RKO (cell line): ENCODE measurements around the gene DHRS7C.
A peak's percentile ranks its signal among the peaks of the same experiment; 100 is the strongest.
"Not testable (repeated sequence)": the region's sequence is repeated elsewhere in the genome, so short reads cannot be mapped to it uniquely, and the experiment has no call there.

Source experiments
- DNase-seq: peaks from one replicate; pipeline ENCODE4 v3.0.0-alpha.2; 2016; ENCODE audit warnings: low spot score

The DHRS7C gene

DNA sequence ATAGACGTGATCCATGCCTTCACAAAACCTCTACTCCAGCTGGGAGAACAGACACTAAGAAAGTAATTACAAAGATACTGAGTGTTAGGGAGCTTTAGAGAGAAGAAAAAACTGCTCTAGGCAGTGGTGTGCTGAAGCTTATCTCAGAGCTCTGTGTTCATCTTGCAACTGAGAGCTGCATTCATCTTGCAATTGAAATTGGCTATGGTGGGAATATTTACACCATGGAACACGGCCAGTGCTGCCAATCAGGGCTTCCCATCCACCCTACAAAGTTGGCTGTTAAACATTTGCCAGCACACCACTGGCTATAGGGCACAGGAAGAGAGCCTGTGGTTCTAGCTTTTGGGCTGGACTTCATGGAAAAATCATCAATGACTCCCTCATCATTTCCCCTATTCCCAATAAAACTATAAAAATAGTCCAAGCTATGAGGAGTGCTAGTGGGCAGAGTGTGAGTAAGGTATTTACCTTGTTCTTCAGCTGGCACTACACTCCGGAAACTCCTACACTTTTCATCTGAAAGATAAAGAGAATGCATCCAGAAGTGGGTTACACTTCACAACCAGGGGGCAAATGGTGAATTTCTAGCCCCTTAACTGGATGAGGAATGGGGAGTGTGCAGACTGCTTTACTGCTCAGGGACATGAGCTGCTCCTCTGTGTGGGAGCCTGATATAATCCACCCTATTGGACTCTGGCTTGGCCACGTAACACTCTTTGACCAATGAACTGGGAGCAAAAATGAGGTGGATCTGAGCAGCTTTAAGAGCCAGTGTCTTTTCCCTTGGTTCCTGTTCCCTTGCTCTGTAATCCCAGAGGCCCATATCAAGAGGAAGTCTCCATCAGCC, 18.9 kb upstream of the DHRS7C start:
- DNase-seq = no peak

DNA sequence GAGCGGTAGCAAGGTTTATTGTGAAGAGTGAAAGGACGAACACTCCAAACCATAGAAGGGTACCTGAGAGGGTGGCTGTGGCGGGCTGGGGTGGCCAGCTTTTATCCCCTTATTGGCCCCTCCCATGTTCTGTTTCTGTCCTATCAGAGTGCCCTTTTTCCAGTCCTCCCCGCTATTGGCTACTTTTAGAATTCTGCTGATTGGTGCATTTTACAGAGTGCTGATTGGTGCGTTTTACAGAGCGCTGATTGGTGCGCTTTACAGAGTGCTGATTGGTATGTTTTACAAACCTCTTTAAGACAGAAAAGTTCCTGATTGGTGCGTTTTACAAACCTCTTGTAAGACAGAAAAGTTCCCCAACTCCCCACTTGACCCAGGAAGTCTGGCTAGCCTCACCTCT, 18.0 kb upstream of the DHRS7C start:
- no peak for DNase-seq

DNA sequence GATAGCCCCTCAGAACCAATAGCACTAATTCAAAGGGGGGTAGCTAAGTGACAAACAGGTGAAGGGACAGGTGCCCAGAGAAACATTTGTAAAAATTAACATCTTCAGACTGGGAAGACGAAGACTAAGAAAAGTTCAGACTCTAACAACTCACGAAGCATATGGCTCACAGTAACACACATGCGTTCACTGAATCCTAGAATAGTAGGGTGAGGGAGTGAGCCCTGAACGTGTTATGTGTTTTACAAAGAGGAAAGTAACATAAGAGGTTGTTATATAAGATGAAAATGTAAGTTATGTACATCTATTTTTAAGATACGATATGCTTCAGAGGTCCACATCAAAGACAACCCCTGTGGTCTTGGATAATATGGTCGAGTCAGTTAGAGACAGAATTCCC, 15.3 kb upstream of the DHRS7C start:
- no peak for DNase-seq

DNA sequence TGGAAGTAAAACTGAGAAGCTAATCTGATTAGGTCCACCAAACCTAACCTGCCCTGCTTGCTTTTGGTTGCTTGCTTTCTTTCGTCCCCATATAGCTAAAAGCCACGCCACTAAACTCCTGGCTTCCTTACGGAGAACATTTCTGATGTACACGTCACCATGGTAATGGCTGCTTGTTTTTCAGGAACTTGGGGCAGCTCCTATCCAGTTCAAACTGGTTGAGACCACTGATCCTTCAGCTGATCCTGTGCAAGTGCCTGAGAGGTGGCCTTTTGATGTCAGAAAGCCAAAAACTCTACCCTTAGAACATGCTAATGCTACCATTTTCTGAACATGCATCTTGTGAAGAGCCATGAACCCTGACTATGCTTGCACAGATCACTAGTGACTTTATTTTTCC, 14.4 kb upstream of the DHRS7C start:
- no peak for DNase-seq

DNA sequence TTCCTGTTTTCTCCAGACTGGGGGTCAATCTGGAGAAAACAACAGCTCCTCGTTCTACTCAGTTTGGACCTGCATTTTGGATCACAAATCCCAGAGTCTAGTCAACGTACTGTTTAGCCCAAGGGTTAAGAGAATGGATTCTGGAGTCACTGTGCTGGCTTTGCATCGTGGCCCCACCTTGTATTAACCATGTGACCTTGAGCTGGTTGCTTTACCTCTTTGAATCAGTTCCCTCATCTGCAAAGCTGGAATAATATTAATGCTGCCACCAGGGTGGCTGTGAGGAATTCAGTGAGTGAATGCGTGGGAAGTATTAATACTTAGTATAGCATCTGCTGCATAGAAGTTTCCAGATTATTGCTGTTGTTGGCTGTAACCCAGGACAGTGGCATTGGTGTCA, 11.3 kb upstream of the DHRS7C start:
- DNase-seq = no peak

DNA sequence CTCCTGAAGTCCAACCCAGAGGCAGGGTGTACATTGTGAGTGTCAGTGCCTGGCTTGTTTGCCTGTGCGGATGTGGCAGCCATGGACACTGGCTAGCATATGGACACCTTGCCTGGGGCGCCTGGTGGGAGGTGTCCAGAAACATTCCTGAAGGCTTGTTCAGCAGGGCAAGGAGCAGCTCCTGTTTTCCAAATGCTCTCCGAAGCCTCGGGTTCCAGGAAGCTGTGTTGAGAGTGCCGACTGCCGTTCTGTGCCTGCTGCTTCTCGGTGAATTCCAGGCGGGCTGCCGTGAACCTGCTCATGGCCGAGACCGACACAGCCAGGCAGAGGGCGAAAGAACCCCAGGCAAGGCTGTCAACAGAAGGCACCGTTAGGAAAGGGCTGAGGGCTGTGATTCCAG, 10.9 kb upstream of the DHRS7C start:
- DNase-seq = no peak

DNA sequence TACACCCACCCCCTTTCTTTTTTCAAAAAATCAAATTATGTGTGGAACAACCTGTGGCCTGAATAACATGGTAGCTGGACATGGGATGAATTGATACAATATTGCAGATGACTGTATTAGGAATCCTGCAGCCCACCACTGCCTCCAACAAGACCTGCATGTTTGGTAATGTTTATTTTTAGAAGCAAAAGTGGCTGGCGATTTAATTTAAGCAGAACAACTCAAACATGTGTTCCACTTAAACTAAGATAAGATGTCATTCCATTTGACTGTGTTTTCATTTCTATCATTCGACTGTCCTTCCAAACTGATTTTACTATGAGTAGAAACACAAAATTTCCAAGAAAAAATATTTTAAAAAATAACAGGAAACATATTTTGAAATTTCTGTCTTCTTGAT, 10.1 kb upstream of the DHRS7C start:
- DNase-seq = no peak

DNA sequence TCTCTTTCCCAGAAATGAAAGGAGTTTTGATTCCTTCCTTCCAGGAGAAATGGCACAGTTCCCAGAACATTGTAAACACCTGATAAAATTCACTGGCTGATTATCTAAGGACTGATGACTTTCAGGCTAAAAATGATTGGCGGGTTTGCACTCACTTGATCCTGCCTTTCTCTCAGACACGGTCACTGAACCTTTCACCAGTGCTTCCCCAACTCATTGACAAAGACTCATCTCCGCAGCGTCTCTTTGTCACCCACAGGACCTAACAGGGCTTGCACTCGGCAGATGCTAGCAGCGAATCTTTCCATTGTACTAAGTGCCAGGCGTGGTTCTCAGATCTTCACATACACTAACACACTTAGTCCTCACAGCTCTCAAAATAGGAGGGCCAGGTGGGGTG, 7.3 kb upstream of the DHRS7C start:
- DNase-seq = no peak

DNA sequence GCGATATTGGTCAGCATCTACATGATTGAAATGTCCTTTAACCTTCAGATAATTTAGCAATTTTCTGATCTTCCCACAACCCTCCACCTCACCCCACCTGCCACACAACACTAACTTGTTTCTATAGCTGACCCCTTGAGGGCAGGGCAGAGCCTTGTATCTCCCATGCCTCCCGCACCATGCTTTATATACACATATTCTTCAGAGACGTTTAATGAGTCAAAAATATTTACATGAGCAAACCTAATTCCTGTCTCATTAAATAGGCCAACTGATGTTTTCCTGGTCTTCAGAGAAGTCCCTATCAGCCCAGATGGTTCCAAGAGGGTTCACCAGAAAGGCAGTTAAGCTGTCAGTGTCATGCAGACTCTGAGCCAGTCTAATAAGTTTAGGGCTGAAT, 6.6 kb upstream of the DHRS7C start:
- DNase-seq = no peak

DNA sequence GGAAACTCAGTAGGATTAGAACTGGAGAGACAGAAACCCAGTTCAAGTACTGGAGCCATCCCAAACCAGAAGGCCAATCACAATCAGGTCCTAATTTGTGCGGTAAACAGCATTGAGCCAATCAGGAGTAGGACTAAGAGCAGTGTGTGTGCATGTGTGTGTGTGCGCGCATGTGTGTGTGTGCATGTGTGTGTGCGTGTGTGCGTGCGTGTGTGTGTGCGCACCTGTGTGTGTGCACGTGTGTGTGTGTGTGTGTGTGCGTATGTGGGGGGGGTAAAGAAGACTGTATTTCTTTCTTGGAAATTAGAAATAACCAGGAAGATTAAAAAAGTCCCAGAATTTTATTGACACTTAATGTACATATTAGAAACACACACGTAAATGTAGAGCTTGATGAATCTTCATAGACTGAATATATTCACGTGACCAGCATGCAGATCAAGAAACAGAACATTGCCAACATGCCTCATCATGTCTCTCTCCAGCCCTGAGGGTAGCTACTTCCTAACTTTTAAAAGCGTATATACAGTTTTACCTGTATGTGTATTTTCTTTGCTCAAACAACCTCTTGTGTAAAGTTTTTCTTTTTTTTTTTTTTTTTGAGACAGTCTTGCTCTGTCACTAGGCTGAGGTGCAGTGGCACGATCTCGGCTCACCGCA, 919 bp upstream of the DHRS7C start:
- DNase-seq = no peak

DNA sequence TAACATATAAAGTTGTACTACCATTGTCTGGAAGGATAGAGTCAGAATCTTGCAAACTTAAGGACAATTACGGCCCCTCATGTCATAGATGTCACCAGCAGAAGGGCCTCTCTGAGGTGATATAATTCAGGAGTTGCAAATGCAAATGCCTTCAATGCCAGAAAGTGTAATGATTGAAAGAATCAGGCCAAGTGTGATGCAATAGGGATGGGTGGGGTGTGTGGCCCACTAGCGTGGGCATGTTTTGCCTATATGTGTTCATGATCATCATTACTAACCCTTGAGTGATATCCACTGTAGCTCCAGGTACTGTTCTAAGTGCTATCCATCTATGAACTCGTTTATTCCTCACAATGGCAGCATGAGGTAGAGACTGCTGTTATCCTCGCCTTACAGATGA, 1.1 kb downstream of the DHRS7C start:
- DNase-seq = no peak

DNA sequence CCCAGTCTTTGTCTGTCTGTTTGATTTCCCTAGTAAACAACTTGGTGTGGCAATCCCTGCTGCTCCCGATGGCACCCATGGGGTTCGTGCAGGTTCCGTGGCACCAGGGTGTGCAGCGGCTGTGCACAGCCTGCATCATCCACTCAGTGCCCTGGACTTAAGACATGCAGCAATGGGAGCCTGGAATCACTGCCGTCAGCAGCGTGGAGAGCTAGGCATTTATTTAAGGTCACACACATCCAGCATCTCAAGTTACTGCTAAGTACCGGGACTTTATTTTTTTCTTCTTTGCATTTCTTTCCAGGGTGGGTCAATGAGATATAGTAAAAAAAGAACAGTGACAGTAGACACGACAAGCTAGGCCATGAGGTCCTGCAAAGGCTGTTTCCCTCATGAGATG, 2.8 kb downstream of the DHRS7C start:
- DNase-seq = no peak

DNA sequence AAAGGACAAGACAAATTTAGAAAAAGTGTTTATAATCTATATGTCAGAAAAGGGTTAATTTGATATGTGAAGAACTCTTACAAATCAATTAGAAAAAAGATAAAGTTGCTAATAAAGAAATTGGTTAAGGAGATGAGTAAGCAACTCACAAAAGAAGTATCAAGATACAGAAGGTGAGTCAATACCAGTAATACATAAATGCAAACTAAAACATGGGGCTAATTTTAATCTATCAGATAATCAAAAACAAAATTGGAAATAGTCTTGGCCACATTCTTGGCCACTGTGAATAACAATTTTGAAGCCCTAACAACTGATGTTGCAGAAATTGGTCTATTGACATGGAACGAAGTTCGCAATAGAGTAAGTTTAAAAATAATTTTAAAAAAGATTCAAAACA, 6.8 kb downstream of the DHRS7C start:
- no peak for DNase-seq

DNA sequence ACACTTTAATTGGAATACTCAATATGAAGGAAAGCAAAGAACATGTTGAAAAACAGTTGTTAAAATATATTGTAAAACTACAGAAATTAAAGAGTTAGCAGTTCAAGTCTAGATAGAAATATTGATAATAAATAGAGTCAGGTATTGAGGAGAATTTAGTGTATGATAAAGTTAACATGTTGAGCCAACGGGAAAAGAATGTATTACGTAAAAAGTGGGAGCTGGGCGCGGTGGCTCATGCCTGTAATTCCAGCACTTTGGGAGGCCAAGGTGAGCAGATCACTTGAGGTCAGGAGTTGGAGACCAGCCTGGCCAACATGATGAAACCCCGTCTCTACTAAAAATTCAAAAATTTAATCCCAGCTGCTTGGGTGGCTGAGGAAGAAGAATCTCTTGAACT, 7.9 kb downstream of the DHRS7C start:
- not testable (repeated sequence) for DNase-seq

DNA sequence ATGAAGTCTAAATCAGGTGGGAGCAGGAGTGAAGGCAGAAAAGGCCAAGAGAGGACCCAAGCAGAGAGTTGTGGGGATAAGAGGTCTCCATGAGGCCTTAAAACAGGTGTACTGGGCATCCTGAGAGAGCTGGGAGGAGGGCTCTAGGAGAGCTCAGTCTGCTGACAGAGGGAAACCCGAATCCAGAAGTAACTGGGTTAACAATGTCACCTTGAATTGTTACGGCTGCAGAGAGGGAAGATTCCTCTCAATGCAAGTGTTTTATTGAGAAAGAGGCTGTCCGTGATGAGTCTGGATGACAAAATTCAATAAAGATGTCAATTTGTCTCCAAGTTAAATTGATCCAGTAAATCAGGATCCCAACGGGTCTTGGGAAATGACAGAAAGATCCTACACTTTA, 8.3 kb downstream of the DHRS7C start:
- DNase-seq = no peak

DNA sequence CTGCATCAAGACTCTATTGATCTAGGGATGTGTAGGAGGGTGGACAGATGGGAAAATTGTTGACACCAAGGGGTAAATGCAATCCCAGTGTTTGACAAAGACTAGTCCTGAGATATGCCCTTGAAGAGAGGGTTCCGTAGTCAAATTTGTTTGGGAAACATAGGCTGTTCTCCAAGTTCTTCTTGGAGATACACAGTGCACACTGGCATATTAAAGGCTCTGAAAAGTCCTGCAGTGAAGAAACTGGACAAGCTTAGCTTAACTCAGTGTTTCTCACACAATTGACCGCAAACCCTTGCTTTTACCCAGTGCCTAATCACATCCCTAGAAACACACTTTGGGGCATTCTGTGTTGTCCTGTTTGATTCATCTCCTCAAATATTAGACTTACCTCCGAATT, 10.8 kb downstream of the DHRS7C start:
- DNase-seq = no peak

DNA sequence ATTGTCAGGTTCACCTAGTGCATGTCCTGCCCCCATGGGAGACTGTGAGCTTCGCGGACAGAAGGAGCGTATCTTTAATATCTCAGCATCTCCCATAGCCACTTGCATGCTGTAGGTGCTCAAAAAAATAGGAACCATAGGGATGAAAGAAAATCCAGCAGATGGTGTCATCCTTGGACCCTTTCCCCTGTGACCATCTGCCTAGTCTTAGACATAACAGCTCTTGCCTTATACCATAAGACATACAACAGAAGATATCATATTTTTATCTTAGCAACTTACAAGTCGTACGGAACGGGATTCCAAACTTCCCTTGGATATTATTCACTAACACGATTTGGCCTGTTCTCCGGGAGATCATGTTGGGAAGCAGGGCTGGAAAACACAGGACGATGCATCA, 14.5 kb downstream of the DHRS7C start:
- no peak for DNase-seq

DNA sequence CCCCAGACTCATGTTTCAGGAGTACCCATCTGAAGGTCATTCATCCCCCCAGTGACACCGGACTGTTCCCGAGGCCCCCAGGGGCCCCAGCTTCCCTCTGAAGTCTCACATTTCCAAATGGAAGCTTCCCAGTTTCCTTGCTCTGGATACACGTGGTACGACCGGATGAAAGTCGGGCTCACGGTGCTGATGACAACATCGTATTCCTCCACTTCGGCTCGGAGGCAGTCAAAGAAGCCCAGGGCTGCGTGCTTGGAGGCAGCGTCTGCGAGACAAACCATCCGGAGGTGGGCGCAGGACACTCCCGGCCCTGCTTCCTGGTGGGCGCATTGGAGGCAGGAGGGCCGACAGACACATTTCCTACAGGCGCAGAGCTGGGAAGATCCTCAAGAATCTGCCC, 18.7 kb downstream of the DHRS7C start:
- no peak for DNase-seq

DNA sequence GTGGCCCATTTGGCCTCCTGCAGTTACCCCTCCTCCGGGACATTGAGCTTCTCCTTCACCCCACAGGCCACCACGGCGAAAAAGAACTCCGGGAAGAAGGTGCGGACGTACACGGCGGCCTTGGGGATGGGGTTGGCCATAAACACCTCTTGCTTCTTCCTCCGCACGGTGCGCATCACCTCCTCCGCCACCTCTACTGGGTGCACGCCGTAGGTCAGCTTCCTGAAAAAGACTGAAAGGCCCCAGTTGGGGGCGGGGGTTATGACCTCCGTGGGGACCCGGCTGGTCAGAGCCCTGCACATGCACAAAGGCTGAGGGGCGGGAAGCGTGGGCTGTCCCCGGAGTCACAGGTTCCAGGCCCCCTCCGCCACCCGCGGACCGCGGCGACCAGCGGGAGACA, 19.9 kb downstream of the DHRS7C start:
- no peak for DNase-seq

DNA sequence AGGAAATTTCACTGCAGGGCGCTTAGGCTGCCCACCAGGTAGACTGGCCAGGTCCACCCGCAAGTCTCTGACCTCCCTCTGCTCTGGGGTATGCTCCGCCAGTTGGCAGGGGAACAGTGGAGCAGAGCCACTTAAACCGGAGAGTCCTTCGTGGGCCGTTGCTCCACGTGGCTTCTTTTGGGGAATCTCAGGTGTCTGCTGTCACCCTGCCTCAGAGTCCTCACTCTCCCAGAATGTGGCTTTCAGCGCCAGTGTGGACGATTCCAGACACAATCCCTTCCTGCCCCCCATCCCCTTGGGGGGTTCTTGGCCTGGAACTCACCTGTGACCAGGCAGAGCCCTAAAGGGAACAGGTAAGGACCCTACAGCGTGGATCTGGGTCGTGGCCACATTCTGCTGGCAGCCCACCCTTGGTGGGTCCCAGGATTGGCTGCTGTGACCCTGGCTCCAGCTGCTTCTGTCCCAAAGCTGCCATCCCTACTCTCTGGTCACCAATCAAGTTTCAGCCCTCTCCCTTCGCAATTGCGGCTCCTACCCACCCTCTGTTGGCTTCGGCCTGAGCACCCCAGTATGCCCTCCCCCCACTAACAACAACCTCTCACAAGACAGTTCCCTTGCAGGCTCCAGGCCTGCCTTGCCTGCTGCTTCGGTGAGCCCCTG, 22.2 kb downstream of the DHRS7C start:
- no peak for DNase-seq

DNA sequence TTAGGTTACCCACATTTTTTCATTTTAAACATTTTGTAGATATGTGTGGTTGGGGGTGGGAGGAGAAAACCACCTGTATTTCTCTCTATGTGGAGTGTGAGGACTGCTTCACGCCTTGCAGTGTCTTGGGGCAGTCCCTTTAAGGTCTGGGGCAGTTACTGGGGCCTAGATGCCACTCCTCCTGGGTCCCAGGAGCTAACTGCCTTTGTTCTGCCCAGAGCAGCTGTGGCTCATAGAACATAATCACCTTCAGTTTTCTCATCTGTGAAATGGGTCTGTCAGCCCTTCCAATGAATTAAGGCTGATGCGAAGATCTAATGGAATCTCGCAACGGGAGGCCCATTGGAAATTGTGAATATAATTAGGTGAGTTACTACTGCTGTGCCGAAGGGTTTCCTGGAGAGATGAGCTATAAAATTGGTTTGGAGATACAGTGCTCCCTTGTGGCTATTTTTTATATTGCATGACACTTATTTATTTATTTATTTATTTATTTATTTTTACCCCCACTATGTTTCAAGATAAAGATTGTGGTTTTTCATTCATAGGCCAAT, 22.9 kb downstream of the DHRS7C start:
- peak; percentile 65 for DNase-seq

DNA sequence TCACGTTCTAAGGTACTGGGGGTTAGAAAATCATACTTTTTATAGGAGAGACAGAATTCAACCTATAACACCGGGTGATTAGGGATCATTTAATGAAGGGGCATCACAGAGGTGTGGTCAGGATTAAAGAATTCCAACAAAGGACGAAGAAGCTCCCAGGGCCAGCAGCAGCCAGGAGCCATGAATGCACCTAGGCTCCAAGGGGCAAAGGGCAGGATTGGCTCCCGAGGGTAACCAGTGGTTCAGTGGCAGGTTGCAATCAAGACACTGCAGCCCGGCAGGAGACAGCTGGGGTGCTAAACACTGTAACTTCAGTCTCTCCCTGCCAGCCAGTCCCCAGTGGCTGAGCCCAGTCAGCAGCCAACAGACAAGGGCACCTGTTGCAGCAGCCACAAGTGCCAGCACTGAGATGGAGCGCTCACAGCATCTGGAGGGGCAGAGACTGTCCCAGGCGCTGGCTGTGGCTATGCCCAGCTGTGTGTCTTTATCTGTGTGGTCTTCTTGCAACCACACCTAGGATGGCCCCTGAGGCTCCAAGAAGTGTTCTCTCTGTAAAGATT, 23.9 kb downstream of the DHRS7C start:
- no peak for DNase-seq

DNA sequence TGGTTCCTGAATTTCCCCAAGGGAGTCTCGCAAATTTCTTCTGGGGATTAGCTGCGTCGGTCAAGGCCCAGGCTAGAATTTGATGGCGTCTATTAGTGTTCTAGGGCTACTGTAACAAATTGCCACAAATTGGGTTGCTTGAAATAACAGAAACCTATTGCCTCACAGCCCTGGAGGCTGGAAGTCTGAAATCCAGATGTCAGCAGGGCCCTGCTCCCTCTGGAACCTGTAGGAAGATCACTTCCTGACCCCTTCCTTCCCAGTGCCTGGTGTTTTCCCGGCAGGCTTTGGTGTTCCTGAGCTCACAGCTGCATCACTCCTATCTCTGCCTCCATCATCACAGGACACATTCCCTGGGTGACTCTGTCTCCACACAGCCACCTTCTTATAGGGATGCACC, 24.4 kb downstream of the DHRS7C start:
- DNase-seq = no peak
